NCI-H748 treated with DMSO at 0.1 percent for 48 hours (cell line): ENCODE results near the gene PRPF38B.
A peak's percentile ranks its signal among the peaks of the same experiment; 100 is the strongest.
"Not testable (repeated sequence)": the region's sequence is repeated elsewhere in the genome, so short reads cannot be mapped to it uniquely, and the experiment has no call there.

Experiments used
- DNase-seq: peaks from one replicate; lab custom pipeline; 2025; lab: John Stamatoyannopoulos, UW

PRPF38B gene, protein sequence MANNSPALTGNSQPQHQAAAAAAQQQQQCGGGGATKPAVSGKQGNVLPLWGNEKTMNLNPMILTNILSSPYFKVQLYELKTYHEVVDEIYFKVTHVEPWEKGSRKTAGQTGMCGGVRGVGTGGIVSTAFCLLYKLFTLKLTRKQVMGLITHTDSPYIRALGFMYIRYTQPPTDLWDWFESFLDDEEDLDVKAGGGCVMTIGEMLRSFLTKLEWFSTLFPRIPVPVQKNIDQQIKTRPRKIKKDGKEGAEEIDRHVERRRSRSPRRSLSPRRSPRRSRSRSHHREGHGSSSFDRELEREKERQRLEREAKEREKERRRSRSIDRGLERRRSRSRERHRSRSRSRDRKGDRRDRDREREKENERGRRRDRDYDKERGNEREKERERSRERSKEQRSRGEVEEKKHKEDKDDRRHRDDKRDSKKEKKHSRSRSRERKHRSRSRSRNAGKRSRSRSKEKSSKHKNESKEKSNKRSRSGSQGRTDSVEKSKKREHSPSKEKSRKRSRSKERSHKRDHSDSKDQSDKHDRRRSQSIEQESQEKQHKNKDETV

DNA sequence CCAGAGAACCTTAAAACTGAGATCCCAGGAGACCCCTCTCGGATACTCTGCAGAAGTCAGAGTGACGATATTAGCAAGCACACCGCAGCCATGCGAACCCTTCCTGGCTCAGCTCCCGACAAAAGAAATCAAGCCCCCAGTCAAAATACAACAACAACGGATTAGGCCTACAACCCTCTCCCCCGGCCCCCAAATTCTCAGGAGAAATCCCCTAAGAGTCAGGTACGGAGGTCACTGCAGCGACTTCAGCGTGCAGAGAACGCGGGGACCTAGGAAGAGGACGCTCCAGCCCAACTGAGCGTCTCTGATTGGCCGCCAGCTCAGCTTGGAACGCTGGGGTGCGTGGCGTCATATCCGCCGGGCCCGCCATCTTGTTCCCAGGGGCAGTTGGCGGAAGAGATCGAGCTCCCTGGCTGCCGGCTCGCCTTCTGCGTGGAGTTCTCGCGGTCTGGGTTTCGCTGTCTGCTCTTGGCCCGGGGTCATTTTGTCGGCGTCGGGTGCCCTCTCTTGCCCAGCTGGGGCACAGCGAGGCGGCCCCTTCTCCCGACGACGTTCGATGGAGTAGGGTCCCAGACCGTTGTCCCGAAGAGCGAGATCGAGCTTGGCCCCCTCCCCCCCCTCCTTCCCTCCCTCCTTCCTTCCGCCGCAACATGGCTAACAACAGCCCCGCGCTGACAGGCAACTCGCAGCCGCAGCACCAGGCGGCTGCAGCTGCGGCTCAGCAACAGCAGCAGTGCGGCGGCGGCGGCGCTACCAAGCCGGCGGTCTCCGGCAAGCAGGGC, at the start of gene PRPF38B:
Gene PRPF38B (plus strand): TSS at position 369 of the 782 bp plus-strand sequence. CDS start 282 bp downstream, at position 651.
- peak; percentile 80 for DNase-seq

DNA sequence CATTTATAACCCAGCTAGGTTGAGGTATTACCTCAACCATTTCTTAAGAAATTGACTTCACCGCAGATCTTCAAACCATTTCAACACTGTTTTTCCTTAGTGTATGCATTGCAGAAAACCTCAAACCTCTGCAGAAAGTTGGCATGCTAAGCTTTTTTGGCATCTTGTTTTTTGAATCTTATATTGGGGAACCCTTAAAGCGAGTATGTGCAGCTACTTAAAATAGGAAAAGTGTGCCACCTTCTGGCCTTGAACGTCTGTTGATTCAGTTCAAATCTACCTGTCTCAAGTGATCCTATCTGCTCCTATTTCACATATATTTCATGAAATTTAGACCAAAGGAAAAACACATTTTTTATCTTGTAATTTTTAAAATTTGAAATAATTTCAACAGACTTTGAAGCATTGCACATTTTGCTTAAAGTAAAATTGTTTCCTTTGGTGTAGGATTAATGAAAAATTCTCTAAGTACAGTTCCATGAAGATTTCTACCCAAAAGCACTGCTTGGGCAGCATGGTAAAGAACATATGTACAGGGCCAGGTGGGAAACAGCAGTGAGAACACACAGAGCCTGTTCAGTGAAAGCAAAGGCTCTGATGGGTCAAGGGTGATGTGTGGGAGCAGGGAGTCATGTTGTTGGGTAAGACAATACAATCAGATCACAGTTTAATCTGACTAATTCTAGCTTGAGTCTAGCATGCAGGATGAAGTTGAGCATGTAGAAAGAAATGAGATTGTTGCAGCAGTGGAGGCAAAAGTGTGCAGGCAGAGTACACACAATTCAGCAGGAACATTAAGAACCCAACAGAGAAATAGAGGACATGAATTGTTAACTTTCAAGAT, 48.4 kb upstream of the PRPF38B start:
- peak; percentile 48 for DNase-seq

DNA sequence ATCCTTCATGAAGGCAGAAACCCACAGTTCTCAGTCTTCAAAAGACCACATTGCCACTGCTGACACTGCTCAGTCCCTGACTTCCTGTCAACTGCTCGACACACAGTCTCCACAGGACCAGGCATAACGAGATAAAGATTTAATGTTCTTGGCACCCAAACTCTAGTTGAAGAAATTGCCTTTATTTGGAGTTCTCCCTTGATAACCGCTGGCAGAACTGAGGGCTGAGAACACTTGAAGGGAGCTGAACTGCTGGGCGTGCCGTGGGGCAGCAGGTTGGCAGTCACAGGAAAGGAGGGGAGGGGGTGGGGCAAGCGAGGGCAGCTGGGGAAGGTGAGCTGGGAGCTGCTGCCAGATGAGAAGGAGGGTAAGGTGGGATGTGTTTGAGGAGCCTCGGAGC, 47.1 kb upstream of the PRPF38B start:
- DNase-seq = no peak

DNA sequence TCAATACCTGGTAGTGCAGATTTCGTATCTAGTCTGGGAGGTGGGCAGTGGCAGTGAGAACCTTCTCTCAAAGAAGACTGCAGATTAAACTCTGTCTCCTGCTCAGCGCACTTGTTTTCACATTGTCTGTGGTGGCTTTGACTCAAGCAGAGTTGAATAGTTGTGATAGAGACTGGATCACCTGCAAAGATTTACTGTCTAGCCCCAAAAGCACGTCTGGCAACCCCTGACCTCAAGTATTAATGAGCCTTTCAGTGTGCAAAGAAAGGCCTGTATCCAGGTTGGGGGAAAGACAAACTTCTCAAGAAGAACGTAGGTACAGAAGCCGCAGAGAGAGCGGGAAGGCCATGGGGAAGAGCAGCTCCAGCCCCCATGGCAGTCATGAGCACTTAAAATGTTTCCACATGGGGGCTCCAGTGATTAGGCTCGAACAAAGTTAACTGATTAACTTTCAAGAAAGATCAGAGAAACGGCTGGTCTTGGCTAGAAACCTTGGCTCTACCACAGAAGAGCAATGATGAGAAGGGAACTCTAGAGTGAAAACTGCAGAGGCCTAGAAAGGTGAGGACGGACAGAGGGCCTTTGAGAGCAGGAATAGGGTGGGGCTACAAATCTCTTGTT, 46.4 kb upstream of the PRPF38B start:
- DNase-seq = no peak

DNA sequence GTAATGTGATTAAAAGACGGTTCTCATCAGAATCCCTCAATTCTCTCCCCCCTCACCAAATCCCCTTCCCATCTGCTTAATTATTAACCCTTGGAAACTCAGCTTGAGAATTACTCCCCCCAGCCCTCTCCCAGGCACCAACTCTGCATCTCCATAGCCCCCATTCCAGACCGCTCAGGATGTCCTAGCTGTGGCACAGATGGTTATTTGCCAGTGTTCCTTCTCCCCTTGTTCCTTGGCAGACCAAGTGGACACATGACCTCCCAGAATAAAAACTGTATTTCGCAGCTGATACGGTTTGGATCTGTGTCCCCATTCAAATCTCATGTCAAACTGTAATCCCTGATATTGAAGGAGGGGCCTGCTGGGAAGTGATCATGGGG, 45.9 kb upstream of the PRPF38B start:
- DNase-seq = no peak

DNA sequence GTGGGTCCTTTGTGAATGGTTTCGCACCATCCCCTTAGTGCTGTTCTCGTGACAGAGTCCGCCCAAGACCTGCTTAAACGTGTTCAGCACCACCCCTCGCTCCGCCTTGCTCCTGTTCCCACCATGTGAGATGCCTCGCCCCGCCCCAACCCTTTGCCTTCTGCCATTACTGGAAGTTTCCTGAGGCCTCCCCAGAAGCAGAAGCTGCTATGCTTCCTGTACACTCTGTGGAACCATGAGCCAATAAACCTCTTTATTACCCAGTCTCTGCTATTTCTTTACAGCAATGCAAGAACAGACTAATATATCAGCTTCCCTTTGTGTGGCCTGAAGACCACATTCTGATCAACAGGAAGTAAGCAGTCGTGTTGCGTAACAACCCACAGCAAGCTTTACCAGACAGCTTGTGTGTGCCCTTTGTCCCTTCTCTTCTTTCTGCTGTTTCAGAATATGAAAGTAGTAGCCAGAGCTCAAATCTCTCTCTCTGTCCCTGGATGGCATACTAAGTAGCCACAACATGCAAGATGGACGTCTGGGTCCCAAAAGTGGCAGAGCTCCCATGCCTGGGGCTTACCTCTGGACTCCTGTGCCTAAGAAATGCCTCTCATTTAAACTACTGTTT, 45.4 kb upstream of the PRPF38B start:
- no peak for DNase-seq

DNA sequence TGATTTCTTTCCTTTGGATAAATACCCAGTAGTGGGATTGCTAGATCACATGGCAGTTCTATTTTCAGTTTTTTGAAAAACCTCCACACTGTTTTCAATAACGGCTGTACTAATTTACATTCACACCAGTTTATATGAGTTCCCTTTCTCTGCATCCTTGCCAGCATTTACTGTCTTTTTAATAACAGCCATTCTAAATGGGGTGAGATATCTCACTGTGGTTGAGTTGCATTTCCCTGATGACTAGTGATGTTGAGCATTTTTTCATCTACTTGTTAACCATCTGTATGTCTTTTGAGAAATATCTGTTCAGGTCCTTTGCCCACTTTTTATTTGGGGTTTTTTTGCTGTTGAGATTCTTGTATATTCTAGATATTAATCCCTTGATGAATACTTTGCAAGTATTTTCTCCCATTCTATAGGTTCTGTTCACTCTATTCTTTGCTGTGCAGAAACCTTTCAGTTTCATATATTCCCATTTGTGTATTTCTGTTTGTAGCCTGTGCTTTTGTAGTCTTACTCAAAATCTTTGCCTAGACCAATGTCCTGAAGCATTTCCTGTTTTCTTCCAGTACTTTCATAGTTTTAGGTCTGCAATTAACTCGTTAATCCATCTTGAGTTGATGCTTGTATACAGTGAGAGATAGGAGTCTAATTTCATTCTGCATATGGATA, 38.5 kb upstream of the PRPF38B start:
- no peak for DNase-seq

DNA sequence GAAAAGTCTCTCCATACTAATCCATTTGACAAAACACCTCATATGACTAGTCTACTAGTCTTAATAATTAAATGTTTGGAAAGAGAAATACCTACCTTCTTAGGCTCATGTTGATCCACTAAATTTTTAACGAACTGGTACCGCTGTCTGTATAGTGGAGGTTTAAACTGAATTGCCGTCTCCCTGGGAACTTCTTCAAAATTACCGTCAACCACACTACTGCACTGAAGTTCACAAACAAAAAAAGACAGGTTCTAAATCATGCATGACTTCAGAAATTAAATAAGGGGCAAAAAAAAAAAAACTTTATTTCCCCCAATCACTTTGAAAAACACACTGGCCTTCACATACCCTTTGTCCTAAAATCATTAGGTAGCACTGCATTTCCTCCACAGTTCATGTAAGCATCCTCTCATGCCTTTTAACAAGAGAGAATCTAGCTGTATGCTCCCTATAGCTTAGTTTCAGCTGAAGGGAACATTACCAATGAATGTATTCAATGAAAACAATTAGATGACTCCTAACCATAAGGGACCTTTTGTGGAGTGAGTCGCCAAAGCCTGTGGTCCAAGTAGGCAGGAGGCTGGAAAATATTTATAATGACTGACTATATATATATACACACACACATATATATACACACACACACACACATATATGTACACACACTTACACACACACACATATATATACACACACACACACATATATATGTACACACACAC, 34.6 kb upstream of the PRPF38B start:
- no peak for DNase-seq

DNA sequence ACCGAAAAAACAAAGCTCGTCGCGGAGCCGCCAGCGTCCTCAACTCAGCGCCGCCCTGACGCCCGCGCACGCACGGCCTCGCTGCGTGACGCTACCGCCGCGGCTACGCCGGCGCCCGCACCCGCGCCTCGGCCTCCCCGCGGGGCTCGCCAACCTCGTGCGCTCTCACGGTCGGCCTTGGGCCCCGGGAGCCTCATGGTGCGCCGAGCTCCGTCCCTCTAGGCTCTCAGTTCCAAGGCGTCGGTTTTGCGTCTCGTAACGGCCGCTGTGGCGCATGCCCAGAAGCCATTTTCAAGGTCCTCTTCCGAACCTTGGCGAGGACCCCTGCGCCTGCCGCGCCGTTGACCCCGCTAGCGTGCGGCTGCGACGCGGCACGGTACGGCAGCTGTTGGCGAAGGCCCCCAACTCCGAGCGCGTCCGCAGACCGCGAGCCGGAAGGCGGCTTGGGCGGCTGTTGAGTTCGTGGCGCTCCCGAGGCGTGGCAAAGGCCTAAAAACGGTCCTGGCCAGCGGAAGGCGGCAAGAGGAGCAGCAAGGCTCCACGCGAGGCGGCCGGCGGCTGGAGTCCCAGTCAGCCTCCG, 31.0 kb upstream of the PRPF38B start, which contains the start of gene HENMT1:
Gene HENMT1 (minus strand): TSS at position 64 of the 580 bp plus-strand sequence. CDS start 1,209 bp downstream, outside the sequence.
- no peak for DNase-seq

DNA sequence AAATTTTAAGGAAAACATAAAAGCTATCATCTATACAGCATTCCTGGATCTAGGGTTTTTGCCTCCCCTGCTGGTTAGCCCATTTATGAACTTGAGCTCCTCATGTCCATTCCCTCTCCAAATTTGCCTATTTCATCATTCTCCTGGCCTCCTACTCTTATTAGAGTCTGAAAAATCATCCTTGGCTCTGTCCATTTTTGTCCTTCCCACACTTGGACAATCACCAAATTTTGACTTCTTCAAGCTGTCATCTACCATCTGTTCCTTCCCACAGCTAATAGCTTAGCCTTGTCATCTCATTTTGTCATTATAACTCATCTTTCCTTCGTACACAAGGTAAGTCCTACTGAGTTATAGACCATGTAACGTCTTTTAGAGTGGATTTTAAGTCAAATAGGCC, 29.0 kb upstream of the PRPF38B start:
- DNase-seq = no peak

DNA sequence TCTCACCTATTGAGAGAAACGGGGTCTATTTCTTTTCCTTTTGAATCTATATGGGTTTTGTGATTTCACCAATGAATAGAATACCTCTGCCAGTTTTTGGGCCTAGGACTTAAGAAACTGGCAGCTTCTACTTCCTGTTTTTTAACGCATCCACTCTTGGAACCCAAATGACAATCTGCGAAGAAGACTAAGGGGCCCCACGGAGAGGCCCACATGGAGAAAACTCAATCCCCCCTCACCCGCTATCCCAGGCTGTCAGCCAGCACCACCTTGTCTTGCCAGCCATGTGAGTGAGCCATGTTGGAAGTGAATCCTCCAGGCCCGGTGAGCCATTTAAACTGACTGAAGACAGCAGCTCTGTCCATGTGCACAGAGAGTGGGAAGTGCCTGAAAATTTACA, 27.6 kb upstream of the PRPF38B start:
- DNase-seq = no peak

DNA sequence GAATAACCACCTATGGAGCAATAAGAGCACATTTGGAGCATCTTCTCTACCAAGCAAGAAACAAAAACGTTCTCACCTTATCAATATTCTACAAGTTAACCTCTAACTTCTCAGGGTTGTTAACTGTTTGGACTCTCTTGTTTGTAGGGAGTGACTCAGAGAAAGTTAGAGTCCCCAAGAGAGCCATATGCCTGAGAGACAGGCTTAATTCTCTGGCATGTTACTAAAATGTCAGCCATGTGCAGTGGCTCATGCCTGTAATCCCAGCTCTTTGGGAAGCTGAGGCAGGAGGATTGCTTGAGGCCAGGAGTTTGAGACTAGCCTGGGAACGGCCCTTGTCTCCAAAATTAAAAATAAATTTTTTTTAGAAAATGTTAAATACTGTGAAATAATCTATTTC, 27.0 kb upstream of the PRPF38B start:
- no peak for DNase-seq

DNA sequence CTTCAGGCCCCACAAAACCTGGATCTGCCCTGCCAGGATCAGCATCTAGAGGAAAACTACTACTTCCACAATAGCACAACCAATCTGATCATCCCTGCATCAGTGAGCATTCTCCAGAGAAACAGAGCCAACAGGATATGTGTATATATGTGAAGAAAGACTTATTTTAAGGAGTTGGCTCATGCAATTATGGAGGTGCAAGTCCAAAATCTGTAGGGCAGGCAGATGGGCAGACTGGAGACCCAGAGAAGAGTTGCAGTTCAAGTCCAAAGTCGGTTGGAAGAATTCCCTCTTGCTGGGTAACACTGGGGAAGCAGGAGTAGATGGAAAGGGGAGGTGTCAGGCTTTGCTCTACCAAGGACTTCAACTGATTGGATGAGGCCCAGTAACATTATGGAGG, 26.3 kb upstream of the PRPF38B start:
- no peak for DNase-seq

DNA sequence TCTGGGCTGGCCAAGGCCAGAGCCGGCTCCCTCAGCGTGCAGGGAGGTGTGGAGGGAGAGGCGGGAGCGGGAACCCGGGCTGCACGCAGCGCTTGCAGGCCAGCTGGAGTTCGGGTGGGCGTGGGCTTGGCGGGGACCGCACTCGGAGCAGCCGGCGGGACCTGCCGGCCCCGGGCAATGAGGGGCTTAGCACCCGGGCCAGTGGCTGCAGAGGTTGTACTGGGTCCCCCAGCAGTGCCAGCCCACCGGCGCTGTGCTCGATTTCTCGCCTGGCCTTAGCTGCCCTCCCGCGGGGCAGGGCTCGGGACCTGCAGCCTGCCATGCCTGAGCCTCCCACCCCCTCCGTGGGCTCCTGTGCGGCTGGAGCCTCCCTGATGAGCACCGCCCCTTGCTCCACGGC, 24.7 kb upstream of the PRPF38B start:
- DNase-seq = not testable (repeated sequence)

DNA sequence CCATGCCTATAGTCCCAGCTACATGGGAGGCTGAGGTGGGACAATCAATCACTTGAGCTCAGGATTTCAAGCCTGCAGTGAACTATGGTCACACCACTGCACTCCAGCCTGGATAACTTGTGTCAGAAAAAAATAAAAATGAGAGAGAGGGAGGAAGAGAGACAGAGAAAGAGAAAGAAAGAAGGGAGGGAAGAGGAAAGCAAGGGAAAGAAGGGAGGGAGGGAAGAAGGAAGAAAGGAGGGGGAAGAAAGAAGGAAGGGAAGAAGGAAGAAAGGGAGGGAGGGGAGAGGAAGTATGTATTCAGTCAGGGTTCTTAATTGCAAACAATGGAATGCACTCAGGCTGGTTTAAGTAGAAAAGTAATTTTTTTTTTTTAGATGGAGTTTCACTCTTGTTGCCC, 23.3 kb upstream of the PRPF38B start:
- DNase-seq = no peak

DNA sequence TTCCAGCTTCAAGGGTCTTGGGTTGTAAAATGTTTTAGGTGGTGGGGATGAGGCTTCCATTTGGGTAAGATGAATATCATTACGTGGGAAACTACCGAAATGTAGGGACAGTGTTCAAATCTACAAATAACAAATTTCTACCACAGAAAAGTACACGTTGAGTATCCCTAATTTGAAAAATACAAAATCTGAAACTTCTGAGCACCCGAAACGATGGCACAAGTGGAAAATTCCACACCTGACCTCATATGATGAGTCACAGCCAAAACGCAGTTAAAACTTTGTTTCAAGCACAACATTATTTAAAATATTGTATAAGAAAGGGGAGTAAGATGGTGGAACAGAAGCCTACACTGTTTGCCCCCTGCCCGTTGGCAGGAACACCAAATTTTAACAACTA, 22.4 kb upstream of the PRPF38B start:
- DNase-seq = no peak

DNA sequence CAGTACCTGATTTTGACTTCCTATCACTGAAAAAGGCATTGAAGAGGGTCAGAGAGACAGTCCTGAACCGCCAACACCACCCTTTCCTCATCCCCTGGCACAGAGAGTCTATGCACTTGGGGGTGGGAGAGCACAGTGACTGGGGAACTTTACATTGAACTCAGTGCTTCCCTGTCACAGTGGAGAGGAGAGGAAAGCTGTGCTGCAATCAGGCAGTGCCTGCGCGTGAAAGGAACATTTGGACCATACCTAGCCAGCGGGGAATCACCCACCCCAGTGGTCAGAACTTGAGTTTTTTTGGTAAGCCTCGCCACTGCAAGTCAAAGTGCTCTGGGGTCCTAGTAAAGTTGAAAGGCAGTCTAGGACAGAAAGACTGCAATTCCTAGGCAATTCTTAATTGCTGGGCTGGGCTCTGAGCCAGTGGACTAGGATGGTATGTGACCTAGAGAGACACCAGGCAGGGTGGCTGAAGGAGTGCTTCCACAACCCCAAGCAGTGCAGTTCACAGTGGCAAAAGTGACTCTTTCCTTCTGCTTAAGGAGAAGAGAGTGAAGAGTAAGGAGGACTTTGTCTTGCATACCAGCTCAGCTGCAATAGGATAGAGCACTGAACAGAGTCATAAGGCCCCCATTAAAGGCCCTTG, 21.9 kb upstream of the PRPF38B start:
- no peak for DNase-seq

DNA sequence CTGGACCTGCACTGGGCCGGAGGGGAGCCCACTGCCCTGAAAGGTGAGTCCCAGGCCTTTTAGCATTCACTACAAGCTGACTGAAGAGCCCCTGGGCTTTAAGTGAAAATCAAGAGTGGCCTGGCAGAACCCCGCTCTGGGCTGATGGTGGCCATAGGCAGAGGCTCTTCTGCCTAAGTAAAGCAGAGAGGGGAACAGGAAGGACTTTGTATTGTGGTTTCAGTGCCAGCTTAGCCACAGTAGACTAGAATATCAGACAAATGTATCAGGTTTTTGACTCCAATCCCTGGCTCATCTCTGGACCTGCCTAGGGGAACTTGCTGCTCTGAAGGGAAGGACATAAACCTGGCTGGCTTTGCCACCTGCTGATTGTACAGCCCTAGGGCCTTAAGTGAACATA, 21.0 kb upstream of the PRPF38B start:
- DNase-seq = no peak

DNA sequence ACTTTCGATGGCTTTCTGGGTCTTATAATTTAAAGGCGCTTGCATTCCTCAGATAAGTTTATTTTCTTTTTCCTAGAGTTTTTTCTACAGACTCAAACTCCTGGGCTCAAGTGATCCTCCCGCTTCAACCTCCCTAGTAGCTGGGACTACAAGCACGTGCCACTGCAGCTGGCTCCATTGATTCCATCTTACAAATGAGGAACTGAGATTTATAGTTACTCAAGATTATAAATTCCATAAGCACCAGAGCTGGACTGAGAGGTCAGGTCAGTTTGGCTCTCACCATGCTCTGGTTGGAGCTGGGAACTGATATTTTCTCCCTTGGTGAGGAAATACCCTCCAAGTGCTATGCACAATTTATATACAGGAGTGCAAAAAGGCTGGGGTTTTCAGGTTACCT, 13.4 kb upstream of the PRPF38B start:
- DNase-seq = no peak
